HEK293T (cell line): ENCODE data around the gene HCFC2.
"Not testable (repeated sequence)": the region's sequence is repeated elsewhere in the genome, so short reads cannot be mapped to it uniquely, and the experiment has no call there.

ENCODE experiments used
- CTCF ChIA-PET: fragments of 350-600 bp; formaldehyde crosslinking; extraction: SDS; loops from one replicate; lab custom pipeline; 2021; ENCODE audit warnings: antibody characterized with exemption, inconsistent platforms; lab: Yijun Ruan, JAX
- POLR2A ChIA-PET: fragments of 350-600 bp; formaldehyde crosslinking; extraction: SDS; loops from one replicate; lab custom pipeline; 2020; ENCODE audit warnings: antibody characterized with exemption, inconsistent platforms; lab: Yijun Ruan, JAX
- DNase-seq: peaks from one replicate; pipeline ENCODE4 v3.0.0; 2012; ENCODE audit warnings: mixed read lengths; ENCODE audit errors: extremely low spot score
- ARNT ChIP-seq: fragments of 450-650 bp; IDR thresholded peaks from 2 replicates; pipeline ENCODE4 v1.6.1; 2017; ENCODE audit warnings: mild to moderate bottlenecking
- BHLHE40 ChIP-seq: fragments of 450-650 bp; IDR thresholded peaks from 2 replicates; pipeline ENCODE4 v1.6.1; 2016; ENCODE audit warnings: mild to moderate bottlenecking, moderate library complexity, borderline replicate concordance
- CTBP1 ChIP-seq: fragments of 450-650 bp; IDR thresholded peaks from 2 replicates; pipeline ENCODE4 v1.6.1; 2016; ENCODE audit warnings: borderline replicate concordance
- ELF4 ChIP-seq: fragments of 450-650 bp; IDR thresholded peaks from 2 replicates; pipeline ENCODE4 v1.6.1; 2017; ENCODE audit warnings: antibody characterized with exemption
- FOXA1 ChIP-seq: fragments of 450-650 bp; IDR thresholded peaks from 2 replicates; pipeline ENCODE4 v1.6.1; 2016; ENCODE audit warnings: mild to moderate bottlenecking
- FOXK2 ChIP-seq: fragments of 450-650 bp; IDR thresholded peaks from 2 replicates; pipeline ENCODE4 v1.6.1; 2016; ENCODE audit warnings: mild to moderate bottlenecking
- FOXM1 ChIP-seq: fragments of 450-650 bp; IDR thresholded peaks from 2 replicates; pipeline ENCODE4 v1.6.1; 2017; ENCODE audit warnings: mild to moderate bottlenecking, borderline replicate concordance
- HDGF ChIP-seq: fragments of 450-650 bp; IDR thresholded peaks from 2 replicates; pipeline ENCODE4 v1.6.1; 2017; ENCODE audit warnings: antibody characterized with exemption, borderline replicate concordance
- L3MBTL2 ChIP-seq: fragments of 450-650 bp; conservative IDR thresholded peaks from 2 replicates; pipeline ENCODE4 v1.6.1; 2016; ENCODE audit warnings: mild to moderate bottlenecking
- LEF1 ChIP-seq: fragments of 450-650 bp; IDR thresholded peaks from 2 replicates; pipeline ENCODE4 v1.6.1; 2017; ENCODE audit warnings: mild to moderate bottlenecking, borderline replicate concordance
- NFRKB ChIP-seq: fragments of 450-650 bp; IDR thresholded peaks from 2 replicates; pipeline ENCODE4 v1.6.1; 2016; ENCODE audit warnings: mild to moderate bottlenecking, moderate library complexity
- SP1 ChIP-seq: fragments of 450-650 bp; IDR thresholded peaks from 2 replicates; pipeline ENCODE4 v1.6.1; 2017
- SUZ12 ChIP-seq: fragments of 450-650 bp; IDR thresholded peaks from 2 replicates; pipeline ENCODE4 v1.6.1; 2016; ENCODE audit warnings: mild to moderate bottlenecking
- TARDBP ChIP-seq: fragments of 450-650 bp; IDR thresholded peaks from 2 replicates; pipeline ENCODE4 v1.6.1; 2016
- ZNF384 ChIP-seq: fragments of 450-650 bp; IDR thresholded peaks from 2 replicates; pipeline ENCODE4 v1.6.1; 2016
- TF ChIP-seq, protein P1 (sequence below): fragments of 450-650 bp; IDR thresholded peaks from 2 replicates; pipeline ENCODE4 v1.6.1; 2016

Gene HCFC2

DNA sequence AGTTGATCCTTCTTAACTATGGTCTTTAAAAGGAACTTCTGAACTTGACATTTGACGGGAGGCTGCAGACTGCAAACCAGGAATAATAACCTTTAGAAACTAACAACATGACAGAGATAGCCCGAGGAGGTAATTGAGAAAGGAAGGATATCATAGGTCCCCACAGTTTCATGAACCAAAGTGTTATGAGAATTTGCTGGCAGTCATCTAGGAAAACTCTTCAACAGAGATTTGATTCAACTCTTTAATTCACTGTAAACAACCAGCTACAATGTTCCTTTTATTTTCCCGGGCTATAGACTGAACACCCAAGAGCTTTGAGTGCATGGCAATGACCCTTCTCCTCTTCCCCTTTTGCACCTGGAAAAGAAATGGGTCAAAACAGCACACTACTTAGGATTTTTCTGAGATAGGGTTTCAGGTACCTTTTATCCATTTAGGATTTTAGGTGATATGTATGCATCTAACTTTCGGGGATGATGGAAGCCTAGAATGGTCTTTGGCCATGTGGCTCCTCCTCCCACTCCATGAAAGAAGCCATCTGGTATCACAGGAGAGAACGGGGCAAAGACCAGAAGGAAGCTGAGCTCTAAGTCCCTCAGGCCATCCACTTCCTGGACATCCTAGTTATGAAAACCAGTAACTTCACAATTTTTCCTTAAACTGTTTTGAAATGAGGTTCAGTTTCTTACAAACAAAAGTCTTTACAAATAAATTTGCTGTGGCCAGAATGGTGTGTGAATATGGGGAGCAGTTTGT is 37.3 kb upstream of the HCFC2 start:
- DNase-seq, result no peak
- TF ChIP-seq HDGF (no peak), FOXA1 (no peak), LEF1 (no peak), FOXM1 (no peak), SUZ12 (no peak), ELF4 (no peak), TARDBP (no peak)
- ChIA-PET CTCF (interaction anchor here (0.7 kb wide), 1 partner anchor 12 kb away, joined by 3 read pairs; no protein-coding TSS in a partner anchor), POLR2A (no interaction called here)

DNA sequence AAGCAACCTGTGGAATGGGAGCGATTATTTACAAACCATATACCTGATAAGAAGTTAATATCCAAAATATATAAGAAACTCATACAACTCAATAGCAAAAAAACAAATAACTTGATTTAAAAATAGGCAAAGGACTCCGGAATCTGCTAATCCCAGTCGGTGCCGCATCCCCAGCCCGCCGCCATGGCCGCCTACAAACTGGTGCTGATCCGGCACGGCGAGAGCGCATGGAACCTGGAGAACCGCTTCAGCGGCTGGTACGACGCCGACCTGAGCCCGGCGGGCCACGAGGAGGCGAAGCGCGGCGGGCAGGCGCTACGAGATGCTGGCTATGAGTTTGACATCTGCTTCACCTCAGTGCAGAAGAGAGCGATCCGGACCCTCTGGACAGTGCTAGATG is 33.7 kb upstream of the HCFC2 start:
- DNase-seq, CTCF ChIA-PET, POLR2A ChIA-PET: not testable (repeated sequence)

DNA sequence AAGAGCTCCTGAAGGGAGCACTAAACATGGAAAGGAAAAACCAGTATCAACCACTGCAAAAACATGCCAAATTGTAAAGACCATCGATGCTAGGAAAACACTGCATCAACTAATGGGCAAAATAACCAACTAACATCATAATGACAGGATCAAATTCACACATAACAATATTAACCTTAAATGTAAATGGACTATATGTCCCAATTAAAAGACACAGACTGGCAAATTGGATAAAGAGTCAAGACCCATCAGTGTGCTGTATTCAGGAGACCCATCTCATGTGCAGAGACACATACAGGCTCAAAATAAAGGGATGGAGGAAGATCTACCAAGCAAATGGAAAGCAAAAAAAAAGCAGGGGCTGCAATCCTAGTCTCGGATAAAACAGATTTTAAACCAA is 28.2 kb upstream of the HCFC2 start:
- POLR2A ChIA-PET, CTCF ChIA-PET, DNase-seq: not testable (repeated sequence)

DNA sequence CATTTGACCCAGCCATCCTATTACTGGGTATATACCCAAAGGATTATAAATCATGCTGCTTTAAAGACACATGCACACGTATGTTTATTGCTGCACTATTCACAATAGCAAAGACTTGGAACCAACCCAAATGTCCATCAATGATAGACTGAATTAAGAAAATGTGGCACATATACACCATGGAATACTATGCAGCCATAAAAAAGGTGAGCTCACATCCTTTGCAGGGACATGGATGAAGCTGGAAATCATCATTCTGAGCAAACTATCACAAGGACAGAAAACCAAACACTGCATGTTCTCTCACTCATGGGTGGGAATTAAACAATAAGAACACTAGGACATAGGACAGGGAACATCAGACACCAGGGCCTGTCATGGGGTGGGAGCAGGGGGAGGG is 24.6 kb upstream of the HCFC2 start:
- POLR2A ChIA-PET, DNase-seq, CTCF ChIA-PET: not testable (repeated sequence)

DNA sequence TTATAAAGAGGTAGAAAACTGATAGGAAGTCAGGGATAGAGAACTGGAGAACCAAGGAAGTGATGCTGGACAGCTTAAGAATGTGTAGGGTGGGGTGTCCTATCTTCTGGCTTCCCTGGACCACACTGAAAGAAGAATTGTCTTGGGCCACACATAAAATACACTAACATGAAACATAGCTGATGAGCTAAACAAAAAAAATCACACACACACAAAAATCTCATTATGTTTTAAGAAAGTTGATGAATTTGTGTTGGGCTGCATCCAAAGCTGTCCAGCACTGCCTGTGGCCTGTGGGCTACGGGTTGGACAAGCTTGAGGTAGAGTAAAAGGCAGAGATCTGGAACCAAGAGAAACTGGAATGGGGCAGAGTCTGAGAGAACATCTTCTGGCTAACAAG is 21.8 kb upstream of the HCFC2 start:
- TF ChIP-seq SP1, result no peak
- no peak for TF ChIP-seq ZNF384
- TF ChIP-seq FOXM1, result no peak
- TF ChIP-seq ELF4, result no peak
- TF ChIP-seq CTBP1, result no peak
- TF ChIP-seq FOXK2, result no peak
- TF ChIP-seq TARDBP, result no peak
- no peak for TF ChIP-seq FOXA1
- no peak for TF ChIP-seq L3MBTL2
- TF ChIP-seq NFRKB, result no peak
- TF ChIP-seq ARNT, result no peak
- ChIA-PET POLR2A (no interaction called here), CTCF (no interaction called here)
- DNase-seq, result no peak

DNA sequence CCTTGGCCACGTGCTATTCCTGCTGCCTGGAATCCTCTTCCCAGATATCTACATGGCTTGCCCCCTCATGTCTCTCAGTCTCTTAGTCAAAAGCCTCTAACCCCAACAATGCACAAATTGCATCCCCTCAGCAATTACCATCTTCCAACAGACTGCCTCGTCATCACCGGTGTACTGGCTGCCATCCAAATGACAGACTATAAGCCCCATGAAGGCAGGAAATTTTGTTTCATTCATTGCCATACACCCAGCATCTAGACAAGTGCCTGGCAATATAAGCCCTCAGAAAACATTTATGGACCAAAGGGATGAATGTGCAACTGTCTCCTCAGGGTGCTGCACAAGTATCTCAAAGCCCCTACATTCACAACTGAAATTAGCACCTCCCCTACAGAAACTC is 20.2 kb upstream of the HCFC2 start:
- POLR2A ChIA-PET, result no interaction called here

DNA sequence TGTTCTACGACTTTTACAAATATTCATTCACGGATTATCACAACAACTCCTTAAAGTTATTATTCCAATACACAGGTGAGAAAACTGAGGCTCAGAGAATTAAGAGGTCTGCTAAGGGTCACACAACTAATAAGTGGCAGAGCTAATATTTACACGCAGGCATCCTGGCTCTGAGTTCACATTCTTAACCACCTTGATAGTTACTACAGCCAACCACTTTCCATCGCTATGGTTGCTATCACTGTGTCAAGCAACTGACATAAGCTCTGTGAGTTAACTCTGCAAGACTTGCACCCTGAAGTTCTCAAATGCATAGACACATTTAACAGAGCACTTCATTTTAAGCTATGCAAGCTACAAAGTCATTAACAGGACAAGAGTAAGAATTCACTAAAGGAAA is 18.0 kb upstream of the HCFC2 start:
- ChIA-PET CTCF (interaction anchor here (1.2 kb wide), 1 partner anchor 63 kb away, joined by 3 read pairs; no protein-coding TSS in a partner anchor), POLR2A (interaction anchor here (1.4 kb wide), 1 partner anchor 18 kb away, joined by 4 read pairs; the partner anchor contains the start of gene HCFC2)
- no peak for DNase-seq
- TF ChIP-seq, protein P1, sequence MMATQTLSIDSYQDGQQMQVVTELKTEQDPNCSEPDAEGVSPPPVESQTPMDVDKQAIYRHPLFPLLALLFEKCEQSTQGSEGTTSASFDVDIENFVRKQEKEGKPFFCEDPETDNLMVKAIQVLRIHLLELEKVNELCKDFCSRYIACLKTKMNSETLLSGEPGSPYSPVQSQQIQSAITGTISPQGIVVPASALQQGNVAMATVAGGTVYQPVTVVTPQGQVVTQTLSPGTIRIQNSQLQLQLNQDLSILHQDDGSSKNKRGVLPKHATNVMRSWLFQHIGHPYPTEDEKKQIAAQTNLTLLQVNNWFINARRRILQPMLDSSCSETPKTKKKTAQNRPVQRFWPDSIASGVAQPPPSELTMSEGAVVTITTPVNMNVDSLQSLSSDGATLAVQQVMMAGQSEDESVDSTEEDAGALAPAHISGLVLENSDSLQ, result no peak
- TF ChIP-seq CTBP1 (no peak), L3MBTL2 (no peak), TARDBP (no peak), SUZ12 (no peak), BHLHE40 (no peak), ARNT (no peak), SP1 (no peak), LEF1 (no peak), NFRKB (no peak)

More for the DNA sequence above, 20.2 kb upstream of the HCFC2 start:
- TF ChIP-seq ZNF384 (no peak), ELF4 (no peak), CTBP1 (no peak), BHLHE40 (no peak), TARDBP (no peak), FOXM1 (no peak), FOXA1 (no peak), LEF1 (no peak), FOXK2 (no peak)
- TF ChIP-seq, protein P1, result no peak
- CTCF ChIA-PET, result no interaction called here
- no peak for DNase-seq

DNA sequence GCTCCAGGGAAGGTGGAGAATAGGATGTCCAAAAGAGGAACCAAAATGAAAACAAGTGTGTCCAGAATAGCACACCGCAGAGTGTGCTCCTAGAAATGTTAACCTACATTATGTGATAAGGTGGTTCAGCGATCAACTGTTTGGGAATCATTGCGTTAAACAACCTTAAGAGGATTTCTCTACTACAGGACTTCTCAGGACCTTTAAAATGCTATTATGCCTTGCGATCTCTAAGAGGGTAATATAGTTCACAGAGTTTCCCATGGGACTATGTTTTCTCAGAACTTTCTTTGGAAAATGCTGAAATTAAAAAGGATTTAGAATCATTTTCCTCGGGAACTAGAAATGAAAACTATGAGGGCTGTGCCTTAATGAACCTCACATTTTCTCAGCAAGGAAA is 16.2 kb upstream of the HCFC2 start:
- POLR2A ChIA-PET, result no interaction called here
- CTCF ChIA-PET, result no interaction called here
- DNase-seq, result no peak
- TF ChIP-seq FOXM1 (no peak), SP1 (no peak), NFRKB (no peak), FOXK2 (no peak), FOXA1 (no peak), L3MBTL2 (no peak), BHLHE40 (no peak), TARDBP (no peak), SUZ12 (no peak), ZNF384 (no peak), CTBP1 (no peak)
- TF ChIP-seq, protein P1, result no peak
